Measurements from ENCODE around the gene RPS14.
"Not testable (repeated sequence)": the region's sequence is repeated elsewhere in the genome, so short reads cannot be mapped to it uniquely, and the experiment has no call there.

The RPS14 gene

GRCh38 chr5:150468206-150468605 is 18.7 kb upstream of the RPS14 start:
- Histone ChIP-seq H3K4me3 (ENCODE audit: low read length) (no peak overlapping the region), H3K36me3 (ENCODE audit: insufficient read depth, low read length) (no peaks in the 10 kb centered on the region), H3K9me3 (ENCODE audit: low read length) (no peaks in the 10 kb centered on the region), H3K27me3 (ENCODE audit: insufficient read depth, low read length) (no peaks in the 10 kb centered on the region), H3K4me1 (ENCODE audit: insufficient read depth, low read length) (peaks cover 6% of the 10 kb centered on the region), H2AFZ (ENCODE audit: low read depth, low read length) (no peak overlapping the region)

DNA sequence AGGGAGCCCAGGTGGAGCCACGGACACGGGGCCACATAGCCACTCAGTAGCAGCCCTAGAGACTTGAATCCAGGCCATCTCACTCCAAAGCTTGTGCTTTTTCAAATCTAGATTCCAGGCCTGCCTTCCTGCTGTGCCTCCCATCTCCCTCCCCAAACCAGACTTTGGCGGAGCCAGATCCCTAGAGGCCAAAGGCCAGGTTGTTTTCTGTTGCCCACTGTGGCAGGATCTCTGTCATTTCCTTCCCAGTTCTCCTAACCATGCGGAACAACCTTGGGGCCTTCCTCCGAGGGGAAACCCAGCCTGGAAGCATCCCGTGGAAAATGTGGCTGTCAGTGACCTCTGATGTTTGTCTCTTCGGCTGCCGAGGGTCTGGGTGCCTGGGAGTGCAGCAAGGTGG is 16.4 kb upstream of the RPS14 start:
- Histone ChIP-seq H2AFZ (ENCODE audit: low read depth, low read length) (no peak overlapping the region), H3K4me1 (ENCODE audit: insufficient read depth, low read length) (no peaks in the 10 kb centered on the region), H3K9me3 (ENCODE audit: low read length) (no peaks in the 10 kb centered on the region), H3K4me3 (ENCODE audit: low read length) (no peak overlapping the region), H3K27me3 (ENCODE audit: insufficient read depth, low read length) (no peaks in the 10 kb centered on the region), H3K36me3 (ENCODE audit: insufficient read depth, low read length) (no peaks in the 10 kb centered on the region)

DNA sequence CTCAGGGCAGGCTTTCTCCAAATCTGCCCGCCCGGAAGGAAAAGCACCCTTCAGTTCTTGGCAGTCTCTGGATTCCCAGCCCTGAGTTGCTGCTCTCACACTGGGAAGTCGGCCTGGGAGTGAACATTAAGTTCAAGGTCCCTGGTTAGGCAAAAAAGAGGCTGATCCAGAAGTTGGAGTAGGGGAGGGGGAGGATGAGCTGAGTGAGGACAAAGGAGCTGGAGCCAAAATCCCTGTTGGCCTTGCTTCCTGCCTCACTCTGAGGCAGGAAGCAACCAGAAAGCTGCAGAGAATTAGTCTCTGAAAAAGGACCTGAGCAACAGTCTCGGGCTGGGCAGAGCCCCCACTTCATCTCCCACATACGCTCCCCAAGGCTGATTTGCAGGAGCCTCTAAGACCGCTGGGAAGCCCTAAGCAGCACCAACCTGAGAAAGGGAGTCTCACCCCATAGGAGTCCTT is 15.0 kb upstream of the RPS14 start:
- H3K4me3 ChIP-seq (ENCODE audit: low read length) = no peak overlapping the region
- H3K27me3 ChIP-seq (ENCODE audit: insufficient read depth, low read length) = no peaks in the 10 kb centered on the region
- H3K9me3 ChIP-seq (ENCODE audit: low read length) = no peaks in the 10 kb centered on the region
- no peak overlapping the region for H2AFZ ChIP-seq (ENCODE audit: low read depth, low read length)
- H3K4me1 ChIP-seq (ENCODE audit: insufficient read depth, low read length) = no peaks in the 10 kb centered on the region
- no peaks in the 10 kb centered on the region for H3K36me3 ChIP-seq (ENCODE audit: insufficient read depth, low read length)

DNA sequence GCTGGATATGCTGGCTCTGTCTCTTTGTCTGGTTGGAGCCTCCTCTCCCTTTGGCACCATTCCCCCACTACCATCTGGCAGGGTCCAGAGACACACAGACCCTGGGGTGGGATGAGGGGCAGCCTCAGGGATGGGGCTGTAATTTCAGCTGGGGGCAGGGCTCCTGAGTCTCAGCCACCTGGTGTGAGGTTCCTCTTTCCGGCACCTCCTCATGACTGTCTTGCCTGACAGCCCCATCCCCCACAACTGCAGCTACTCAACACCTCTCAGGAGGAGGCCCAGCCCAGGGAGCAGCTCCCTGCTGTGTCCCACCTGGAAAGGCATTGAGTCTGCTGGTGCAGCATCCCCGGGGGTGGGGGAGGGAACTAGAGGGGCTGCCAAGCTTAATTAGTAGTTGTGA is 11.7 kb upstream of the RPS14 start:
- no peaks in the 10 kb centered on the region for H3K9me3 ChIP-seq (ENCODE audit: low read length)
- H3K36me3 ChIP-seq (ENCODE audit: insufficient read depth, low read length) = no peaks in the 10 kb centered on the region
- H3K4me3 ChIP-seq (ENCODE audit: low read length) = no peak overlapping the region
- H2AFZ ChIP-seq (ENCODE audit: low read depth, low read length) = no peak overlapping the region
- no peaks in the 10 kb centered on the region for H3K27me3 ChIP-seq (ENCODE audit: insufficient read depth, low read length)
- H3K4me1 ChIP-seq (ENCODE audit: insufficient read depth, low read length) = no peaks in the 10 kb centered on the region

DNA sequence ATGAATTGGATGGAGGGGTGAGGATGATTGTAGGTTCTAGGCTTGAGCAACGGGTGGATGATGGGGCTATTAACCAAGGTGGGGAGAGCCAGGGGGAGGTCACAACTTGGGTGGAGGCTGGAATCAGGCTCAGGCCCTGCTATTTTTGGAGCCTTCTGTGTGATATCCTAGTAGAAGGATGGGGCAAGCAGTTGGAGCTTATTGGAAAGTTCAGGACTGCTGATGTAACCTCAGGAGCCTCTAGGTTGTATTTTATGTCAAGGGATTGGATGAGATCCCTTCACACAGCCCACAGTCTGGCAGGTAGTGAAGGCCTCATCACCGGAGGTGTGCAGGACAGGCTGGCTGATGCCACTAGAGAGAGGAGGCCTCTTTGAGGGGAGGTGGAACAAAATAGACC is 11.2 kb upstream of the RPS14 start:
- Histone ChIP-seq H3K9me3 (ENCODE audit: low read length) (no peaks in the 10 kb centered on the region), H2AFZ (ENCODE audit: low read depth, low read length) (no peak overlapping the region), H3K4me1 (ENCODE audit: insufficient read depth, low read length) (no peaks in the 10 kb centered on the region), H3K36me3 (ENCODE audit: insufficient read depth, low read length) (no peaks in the 10 kb centered on the region), H3K4me3 (ENCODE audit: low read length) (no peak overlapping the region), H3K27me3 (ENCODE audit: insufficient read depth, low read length) (no peaks in the 10 kb centered on the region)

DNA sequence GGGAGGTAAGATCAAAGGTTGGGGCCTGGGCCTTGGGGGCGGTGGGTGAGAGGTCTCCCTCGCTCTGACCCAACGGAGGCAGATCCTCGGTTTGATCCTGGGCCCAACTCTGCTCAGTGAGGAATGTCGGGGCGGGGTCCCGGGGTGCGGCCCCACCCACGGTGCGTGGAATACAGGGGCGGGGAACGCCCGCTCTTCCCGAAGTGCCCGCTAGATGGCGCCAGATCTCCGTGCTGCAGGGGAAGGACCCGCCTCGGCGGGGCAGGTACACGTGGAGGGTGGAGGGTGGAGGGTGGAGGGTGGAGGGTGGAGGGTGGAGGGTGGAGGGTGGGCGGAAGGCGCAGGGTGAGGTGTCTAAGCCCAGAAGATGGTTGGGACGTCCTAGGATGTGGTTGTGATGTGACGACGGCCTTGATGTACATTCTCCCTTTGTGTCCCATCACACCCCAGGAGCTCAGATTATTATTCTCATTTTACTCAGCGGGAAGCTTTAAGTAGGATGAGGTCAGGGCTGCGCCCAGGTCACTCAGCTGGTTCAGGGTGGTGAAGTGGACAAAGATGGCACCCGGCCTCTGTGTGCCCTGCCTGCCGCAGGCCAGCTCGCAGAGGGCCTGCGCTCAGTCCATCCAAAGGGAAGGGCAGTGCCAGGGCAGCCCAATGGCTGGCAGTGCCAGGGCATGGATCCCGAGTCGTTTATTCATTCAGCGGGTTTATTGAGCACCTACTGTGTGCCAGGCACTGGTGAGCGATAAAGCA is 9.4 kb upstream of the RPS14 start:
- H3K4me3 ChIP-seq (ENCODE audit: low read length) = no peak overlapping the region
- no peak overlapping the region for H2AFZ ChIP-seq (ENCODE audit: low read depth, low read length)
- peaks cover 2% of the 10 kb centered on the region for H3K9me3 ChIP-seq (ENCODE audit: low read length)
- no peaks in the 10 kb centered on the region for H3K36me3 ChIP-seq (ENCODE audit: insufficient read depth, low read length)
- H3K4me1 ChIP-seq (ENCODE audit: insufficient read depth, low read length) = no peaks in the 10 kb centered on the region
- no peaks in the 10 kb centered on the region for H3K27me3 ChIP-seq (ENCODE audit: insufficient read depth, low read length)

- Histone ChIP-seq H3K36me3 (ENCODE audit: insufficient read depth, low read length) (no peaks in the 10 kb centered on the region), H3K4me1 (ENCODE audit: insufficient read depth, low read length) (no peaks in the 10 kb centered on the region), H3K27me3 (ENCODE audit: insufficient read depth, low read length) (no peaks in the 10 kb centered on the region), H3K4me3 (ENCODE audit: low read length) (no peak overlapping the region), H3K9me3 (ENCODE audit: low read length) (peaks cover 2% of the 10 kb centered on the region), H2AFZ (ENCODE audit: low read depth, low read length) (no peak overlapping the region)
Observed at GRCh38 chr5:150457562-150458240, 8.2 kb upstream of the RPS14 start.

DNA sequence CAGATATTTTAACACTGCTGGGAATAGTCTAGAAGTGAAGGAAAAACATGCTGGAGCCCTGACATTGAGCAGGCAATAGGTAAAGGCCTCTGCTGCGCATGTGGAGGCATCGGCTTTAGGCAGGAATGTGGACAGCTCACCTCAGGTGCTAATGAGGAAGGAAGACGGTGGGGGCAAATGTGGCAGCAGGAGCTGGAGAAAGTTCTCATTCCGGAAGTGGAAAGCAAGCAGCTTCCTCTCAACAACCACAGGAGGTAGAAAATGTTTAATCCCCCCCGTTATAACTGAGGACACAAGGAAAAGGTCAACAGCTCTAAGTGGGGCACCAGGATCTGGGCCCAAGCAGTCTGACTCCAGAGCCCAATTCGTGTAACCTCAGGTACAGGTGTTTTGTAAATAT is 7.6 kb upstream of the RPS14 start:
- Histone ChIP-seq H2AFZ (ENCODE audit: low read depth, low read length) (no peak overlapping the region), H3K36me3 (ENCODE audit: insufficient read depth, low read length) (no peaks in the 10 kb centered on the region), H3K4me1 (ENCODE audit: insufficient read depth, low read length) (no peaks in the 10 kb centered on the region), H3K4me3 (ENCODE audit: low read length) (no peak overlapping the region), H3K9me3 (ENCODE audit: low read length) (peaks cover 2% of the 10 kb centered on the region), H3K27me3 (ENCODE audit: insufficient read depth, low read length) (no peaks in the 10 kb centered on the region)

DNA sequence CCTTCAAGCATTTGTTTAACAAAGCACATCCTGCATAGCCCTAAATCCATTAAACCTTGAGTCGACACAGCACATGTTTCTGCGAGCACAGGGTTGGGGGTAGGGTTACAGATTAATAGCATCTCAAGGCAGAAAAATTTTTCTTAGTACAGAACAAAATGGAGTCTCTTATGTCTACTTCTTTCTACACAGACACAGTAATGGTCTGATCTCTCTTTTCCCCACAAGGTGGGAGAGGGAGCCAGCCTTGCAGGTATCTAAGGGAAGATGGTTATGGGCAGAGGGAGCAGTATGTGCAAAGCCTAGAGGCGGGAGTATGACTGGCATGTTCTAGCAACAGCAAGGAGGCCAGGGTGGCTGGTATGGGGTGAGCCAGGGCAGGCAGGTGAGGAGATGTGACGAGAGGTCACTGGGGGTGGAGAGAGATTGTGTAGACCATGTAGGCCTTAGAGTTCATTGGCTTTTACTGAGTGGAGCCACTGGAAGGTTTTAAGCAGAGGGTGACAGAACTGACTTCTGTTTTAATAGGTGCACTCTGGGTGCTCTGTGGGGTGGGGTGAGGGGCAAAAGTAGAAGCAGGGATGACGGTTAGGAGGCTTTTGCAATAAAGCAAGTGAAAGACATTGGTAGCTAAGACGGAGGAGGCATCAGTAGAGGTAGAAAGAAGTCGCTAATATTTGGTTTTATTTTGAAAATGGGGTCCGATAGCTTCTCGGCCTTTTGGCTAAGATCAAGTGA is 5.1 kb upstream of the RPS14 start:
- Histone ChIP-seq H3K4me1 (ENCODE audit: insufficient read depth, low read length) (no peaks in the 10 kb centered on the region), H2AFZ (ENCODE audit: low read depth, low read length) (no peak overlapping the region), H3K36me3 (ENCODE audit: insufficient read depth, low read length) (no peaks in the 10 kb centered on the region), H3K4me3 (ENCODE audit: low read length) (no peak overlapping the region), H3K9me3 (ENCODE audit: low read length) (peaks cover 7% of the 10 kb centered on the region), H3K27me3 (ENCODE audit: insufficient read depth, low read length) (no peaks in the 10 kb centered on the region)

GRCh38 chr5:150454027-150454426 is 4.5 kb upstream of the RPS14 start:
- H3K4me3 ChIP-seq (ENCODE audit: low read length); H3K36me3 ChIP-seq (ENCODE audit: insufficient read depth, low read length); H3K27me3 ChIP-seq (ENCODE audit: insufficient read depth, low read length); H3K4me1 ChIP-seq (ENCODE audit: insufficient read depth, low read length); H2AFZ ChIP-seq (ENCODE audit: low read depth, low read length); H3K9me3 ChIP-seq (ENCODE audit: low read length): not testable (repeated sequence)

DNA sequence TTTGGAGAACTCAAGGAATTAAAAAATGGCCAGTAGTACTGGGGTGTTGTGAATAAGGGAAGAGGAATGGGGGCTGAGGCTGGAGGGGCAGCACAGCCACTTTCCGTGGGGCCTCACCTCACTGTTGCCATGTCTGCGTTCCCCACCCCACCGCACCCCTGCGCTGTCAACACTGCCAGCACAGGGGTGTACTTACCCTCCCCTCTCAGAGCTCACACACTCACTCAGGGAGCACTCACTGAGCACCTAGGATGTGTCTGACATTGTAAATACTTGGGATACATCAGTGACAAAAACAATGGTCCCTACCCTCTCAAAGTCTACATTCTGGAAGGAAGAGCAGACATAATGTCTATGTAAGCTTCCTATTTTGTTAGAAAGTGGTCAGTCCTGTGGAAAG is 3.4 kb upstream of the RPS14 start:
- Histone ChIP-seq H3K27me3 (ENCODE audit: insufficient read depth, low read length) (no peaks in the 10 kb centered on the region), H3K4me3 (ENCODE audit: low read length) (no peak overlapping the region), H2AFZ (ENCODE audit: low read depth, low read length) (no peak overlapping the region), H3K4me1 (ENCODE audit: insufficient read depth, low read length) (peaks cover 9% of the 10 kb centered on the region), H3K9me3 (ENCODE audit: low read length) (peaks cover 7% of the 10 kb centered on the region), H3K36me3 (ENCODE audit: insufficient read depth, low read length) (peaks cover 2% of the 10 kb centered on the region)

- H2AFZ ChIP-seq (ENCODE audit: low read depth, low read length) = no peak overlapping the region
Observed at GRCh38 chr5:150451594-150451993, 2.1 kb upstream of the RPS14 start.

GRCh38 chr5:150448952-150449516 is 505 bp downstream of the RPS14 start:
- peaks cover 5% of the 10 kb centered on the region for H3K9me3 ChIP-seq (ENCODE audit: low read length)
- H3K27me3 ChIP-seq (ENCODE audit: insufficient read depth, low read length) = no peaks in the 10 kb centered on the region
- no peak overlapping the region for H2AFZ ChIP-seq (ENCODE audit: low read depth, low read length)
- H3K4me3 ChIP-seq (ENCODE audit: low read length) = peak overlapping the region; percentile 95
- peaks cover 41% of the 10 kb centered on the region for H3K36me3 ChIP-seq (ENCODE audit: insufficient read depth, low read length)
- peaks cover 17% of the 10 kb centered on the region for H3K4me1 ChIP-seq (ENCODE audit: insufficient read depth, low read length)

More at GRCh38 chr5:150451594-150451993, 2.1 kb upstream of the RPS14 start:
- Histone ChIP-seq H3K27me3 (ENCODE audit: insufficient read depth, low read length) (no peaks in the 10 kb centered on the region), H3K4me3 (ENCODE audit: low read length) (no peak overlapping the region), H3K9me3 (ENCODE audit: low read length) (peaks cover 7% of the 10 kb centered on the region), H3K4me1 (ENCODE audit: insufficient read depth, low read length) (peaks cover 17% of the 10 kb centered on the region), H3K36me3 (ENCODE audit: insufficient read depth, low read length) (peaks cover 15% of the 10 kb centered on the region)

Data from neuron (in vitro differentiated cells).